ENCODE measurements around the gene MAP7D3.

- TF ChIP-seq ATF3 (IDR thresholded peaks at IDR 0.05) = no peak
- no peak for TF ChIP-seq ATF3 (CRISPR knock-in tag; conservative IDR thresholded peaks at IDR 0.05)
- TF ChIP-seq SMARCA5 (IDR thresholded peaks at IDR 0.05) = no peak
- no peak for TF ChIP-seq FOXA3 (CRISPR knock-in tag; conservative IDR thresholded peaks at IDR 0.05 in 1 of 2, IDR thresholded peaks at IDR 0.05 in 1 of 2)
- TF ChIP-seq E2F5 (CRISPR knock-in tag; IDR thresholded peaks at IDR 0.05) = no peak
- no peak for TF ChIP-seq ZBTB17 (CRISPR knock-in tag; IDR thresholded peaks at IDR 0.05)
- TF ChIP-seq CTCF (IDR thresholded peaks at IDR 0.05 in 2 of 3, conservative IDR thresholded peaks at IDR 0.05 in 1 of 3; ENCODE audit: insufficient read depth in 2 of 3, low read depth in 1 of 3, low read length in 3 of 3) = no peak
- TF ChIP-seq RBFOX2 (IDR thresholded peaks at IDR 0.05; ENCODE audit: low read depth, low read length) = no peak
Measured at GRCh38 chrX:136219893-136220292, 31.3 kb downstream of the MAP7D3 start.
